ENCODE results near the gene CRYBA4.

DNA sequence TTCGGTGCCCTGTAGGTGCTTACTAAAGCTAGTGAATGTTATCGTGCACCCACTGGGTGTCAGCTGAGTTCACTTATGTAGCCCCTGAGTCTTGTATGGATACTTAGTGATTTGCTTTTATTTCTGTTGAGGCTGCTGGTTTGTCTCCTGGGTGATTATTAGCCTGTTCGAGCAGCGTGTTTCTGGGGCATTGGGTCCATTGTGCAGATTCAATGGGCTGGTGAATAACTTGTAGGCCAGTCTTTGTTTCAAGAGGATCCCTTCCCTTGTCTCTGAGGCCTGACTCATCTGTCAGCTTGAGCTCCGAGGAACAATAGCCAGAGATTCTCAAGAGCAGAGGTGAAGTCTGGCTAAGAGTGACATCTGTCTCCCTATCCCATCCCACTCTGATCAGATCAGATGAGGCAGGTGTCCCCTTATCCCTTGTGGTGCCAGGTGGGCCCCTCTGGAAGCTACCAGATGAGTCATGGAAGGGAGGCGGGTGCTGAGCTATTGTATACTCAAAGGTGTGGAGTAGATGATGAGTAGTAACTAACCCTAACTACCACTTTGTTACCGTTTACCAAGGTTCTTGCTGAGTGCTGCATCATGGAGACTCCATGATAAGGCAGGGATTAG, 39.3 kb downstream of the CRYBA4 start:
- TF ChIP-seq, protein P1, sequence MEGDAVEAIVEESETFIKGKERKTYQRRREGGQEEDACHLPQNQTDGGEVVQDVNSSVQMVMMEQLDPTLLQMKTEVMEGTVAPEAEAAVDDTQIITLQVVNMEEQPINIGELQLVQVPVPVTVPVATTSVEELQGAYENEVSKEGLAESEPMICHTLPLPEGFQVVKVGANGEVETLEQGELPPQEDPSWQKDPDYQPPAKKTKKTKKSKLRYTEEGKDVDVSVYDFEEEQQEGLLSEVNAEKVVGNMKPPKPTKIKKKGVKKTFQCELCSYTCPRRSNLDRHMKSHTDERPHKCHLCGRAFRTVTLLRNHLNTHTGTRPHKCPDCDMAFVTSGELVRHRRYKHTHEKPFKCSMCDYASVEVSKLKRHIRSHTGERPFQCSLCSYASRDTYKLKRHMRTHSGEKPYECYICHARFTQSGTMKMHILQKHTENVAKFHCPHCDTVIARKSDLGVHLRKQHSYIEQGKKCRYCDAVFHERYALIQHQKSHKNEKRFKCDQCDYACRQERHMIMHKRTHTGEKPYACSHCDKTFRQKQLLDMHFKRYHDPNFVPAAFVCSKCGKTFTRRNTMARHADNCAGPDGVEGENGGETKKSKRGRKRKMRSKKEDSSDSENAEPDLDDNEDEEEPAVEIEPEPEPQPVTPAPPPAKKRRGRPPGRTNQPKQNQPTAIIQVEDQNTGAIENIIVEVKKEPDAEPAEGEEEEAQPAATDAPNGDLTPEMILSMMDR (conservative IDR thresholded peaks at IDR 0.05 in 1 of 2, IDR thresholded peaks at IDR 0.05 in 1 of 2; ENCODE audit: extremely low read depth in 1 of 2, insufficient read depth in 1 of 2, low read depth in 1 of 2, low read length in 2 of 2), result no peak
- no peak for TF ChIP-seq EZH2 (IDR thresholded peaks at IDR 0.05; ENCODE audit: borderline replicate concordance, low read length)
